Ovary (tissue), 9 donors: Measurements from ENCODE around the gene MIGA2. TPM values are rescaled to one million over a fixed set of nuclear protein-coding genes. Genes with fewer than 3 reads are reported as not detected.
A peak's percentile ranks its signal among the peaks of the same experiment; 100 is the strongest.
"Not testable (repeated sequence)": the region's sequence is repeated elsewhere in the genome, so short reads cannot be mapped to it uniquely, and the experiment has no call there.

Experiments
- DNase-seq, 5 donors: peaks; one replicate each; pipeline ENCODE4 v3.0.0-alpha.2; 2019 to 2020
- H3K27ac ChIP-seq, 2 donors: fragments of 200-600 bp; one replicate each; pipeline versions ENCODE4 v1.5.1 to v1.8.0; 2019 to 2022
- H3K27me3 ChIP-seq: fragments of 200-600 bp; one replicate; pipeline ENCODE4 v1.8.0; 2022
- H3K36me3 ChIP-seq: fragments of 200-600 bp; sonication (generic); one replicate; pipeline ENCODE4 v1.5.1; 2019
- H3K4me1 ChIP-seq: one replicate; pipeline ENCODE4 v1.8.1; 2013; ENCODE audit warnings: mild to moderate bottlenecking, moderate library complexity; ENCODE audit not compliant: insufficient read depth
- H3K4me3 ChIP-seq: fragments of 200-600 bp; sonication (generic); one replicate; pipeline ENCODE4 v1.5.1; 2017
- H3K9me3 ChIP-seq, 2 donors: fragments of 200-600 bp in 1 of 2; sonication (generic) in 1 of 2; one replicate each; pipeline versions ENCODE4 v1.5.1 to v1.8.1; 2013 to 2019; ENCODE audit warnings: mild to moderate bottlenecking in 1 of 2, moderate library complexity in 1 of 2
- CTCF ChIP-seq, 3 donors: fragments of 450-650 bp in 2 of 3; fragments of 200-600 bp in 1 of 3; IDR thresholded peaks; one replicate each; pipeline versions ENCODE4 v1.5.1 to v1.8.0; 2016 to 2022; ENCODE audit warnings: antibody characterized with exemption in 3 of 3, mild to moderate bottlenecking in 1 of 3
- EP300 ChIP-seq: sonication (generic); formaldehyde crosslinking; IDR thresholded peaks from one replicate; pipeline ENCODE4 v1.6.1; 2017; ENCODE audit warnings: antibody characterized with exemption
- POLR2A ChIP-seq: fragments of 450-650 bp; IDR thresholded peaks from one replicate; pipeline ENCODE4 v1.6.1; 2017; ENCODE audit warnings: antibody characterized with exemption, mild to moderate bottlenecking, moderate library complexity
- WGBS, 3 donors: extraction: QIAGEN DNeasy Blood & Tissue Kit in 1 of 3; methylation state at CpG; one replicate each; pipeline versions ENCODE4 v1.1.5 to v1.1.7; 2013 to 2017; 5-methylcytosine and 5-hydroxymethylcytosine counted together
- intact Hi-C, 4 donors: fragments of 100-400 bp; cut with DNase I; formaldehyde crosslinking; loops; one replicate each; pipeline versions ENCODE4 v1.11.0 to v1.15.1; 2022 to 2023
- polyA plus RNA-seq, 2 donors: library from polyadenylated mRNA; stranded (reverse); fragments of 200-250 nt in 1 of 2; fragments of 350-450 nt in 1 of 2; fragmentation: Illumina TruSeq in 1 of 2; extraction: RNeasy Lipid Tissue Mini Kit (QIAGEN cat#74804) in 1 of 2; gene quantifications; one replicate each; pipeline ENCODE4 v1.2.3, GENCODE V29; 2013 to 2014
- total RNA-seq, 7 donors: library from RNA; depleted of rRNA in 2 of 7; stranded (reverse); fragments of >200 nt in 2 of 7; fragmentation: NEBNext Ultra II Directional in 3 of 7; extraction: Animal tissue kit (Norgen Biotek cat#: 25700) in 3 of 7; gene quantifications; one replicate each; pipeline versions ENCODE4 v1.1.0 to v1.2.4, GENCODE V29; 2016 to 2023
- donor health status: DM: no; HTN: no; CAD: no; lungs with moderate emphysema.
- donor health status: DM: no; HTN: no; CAD: no.
- donor health status: Bipolar disorder and iron deficiency.
- donor health status: DM: yes; HTN: yes; CAD: no.
- donor health status: DM: no; HTN: no; CAD: no.
- donor health status: DM: yes; HTN: yes; CAD: no.

The MIGA2 gene
- total and polyA plus RNA-seq, 9 donors, result 2.5 to 36.5 (median 23.1) TPM

GRCh38 chr9:129002992-129003391 lies 33.4 kb upstream of the MIGA2 start:
- WGBS, 3 donors, result 94 to 96% (median 95%) methylated on average over 9 of the region's 9 CpGs
- Histone ChIP-seq H3K36me3 (no peaks in the 10 kb centered on the region), H3K9me3 (no peaks in the 10 kb centered on the region), H3K27me3 (no peaks in the 10 kb centered on the region), H3K4me3 (no peak overlapping the region), H3K4me1 (peaks cover 10% of the 10 kb centered on the region), H3K27ac (no peak overlapping the region)
- intact Hi-C loops, result no loop called here
- no peak for TF ChIP-seq POLR2A
- no peak for TF ChIP-seq EP300
- TF ChIP-seq CTCF (IDR thresholded peaks at IDR 0.05), result no peak
- peak in 1 of 5 donors; percentile 24 for DNase-seq

- peaks cover 10% of the 10 kb centered on the region for H3K4me1 ChIP-seq
- intact Hi-C loops, H3K27ac ChIP-seq, H3K36me3 ChIP-seq, H3K27me3 ChIP-seq, H3K4me3 ChIP-seq, H3K9me3 ChIP-seq: not testable (repeated sequence)
- peak in 1 of 5 donors; percentile 14 for DNase-seq
- WGBS, 3 donors, result 80 to 89% (median 84%) methylated on average over 6 of the region's 6 CpGs
Observed at GRCh38 chr9:129004173-129004572, 32.3 kb upstream of the MIGA2 start.

GRCh38 chr9:129005336-129005997 lies 31.0 kb upstream of the MIGA2 start:
- Histone ChIP-seq H3K27me3 (no peaks in the 10 kb centered on the region), H3K27ac (peak overlapping the region in 1 of 2 donors; percentile 34), H3K4me3 (no peak overlapping the region), H3K4me1 (peaks cover 10% of the 10 kb centered on the region), H3K36me3 (no peaks in the 10 kb centered on the region), H3K9me3 (no peaks in the 10 kb centered on the region)
- no peak for DNase-seq
- no peak for TF ChIP-seq POLR2A
- no peak for TF ChIP-seq CTCF (IDR thresholded peaks at IDR 0.05)
- TF ChIP-seq EP300, result no peak
- WGBS, 3 donors, result 73 to 81% (median 76%) methylated on average over 10 of the region's 10 CpGs
- intact Hi-C loops, result no loop called here

GRCh38 chr9:129006328-129007034 lies 29.9 kb upstream of the MIGA2 start:
- 47 to 54% (median 48%) methylated on average over 21 of the region's 21 CpGs for WGBS, 3 donors

More at GRCh38 chr9:129006328-129007034, 29.9 kb upstream of the MIGA2 start:
- no peaks in the 10 kb centered on the region for H3K36me3 ChIP-seq
- peaks cover 10% of the 10 kb centered on the region for H3K4me1 ChIP-seq
- no peak for TF ChIP-seq EP300
- TF ChIP-seq CTCF (IDR thresholded peaks at IDR 0.05), result peak; percentile 61 to 79 (median 66)
- H3K27me3 ChIP-seq, result no peaks in the 10 kb centered on the region
- no peaks in the 10 kb centered on the region for H3K9me3 ChIP-seq
- DNase-seq, result peak; percentile 66 to 79 (median 69)
- intact Hi-C loops, result no loop called here
- H3K27ac ChIP-seq, result peak overlapping the region; percentile 34 to 55
- H3K4me3 ChIP-seq, result no peak overlapping the region
